Loucy (cell line): ENCODE data around the gene MYNN.

Experiments used
- H2AFZ ChIP-seq: fragments of 200-600 bp; sonication (generic); 2 replicates; pipeline ENCODE4 v1.6.0; 2016; ENCODE audit warnings: antibody characterized with exemption, mild to moderate bottlenecking, low read length, moderate library complexity
- H3F3A ChIP-seq: fragments of 200-600 bp; 2 replicates; pipeline ENCODE4 v1.6.0; 2016; ENCODE audit warnings: antibody characterized with exemption, low read depth, mild to moderate bottlenecking
- H3K27me3 ChIP-seq: fragments of 200-600 bp; sonication (generic); 2 replicates; pipeline ENCODE4 v1.6.1; 2014; ENCODE audit warnings: low read length, mild to moderate bottlenecking; ENCODE audit not compliant: insufficient read depth, poor library complexity, severe bottlenecking
- H3K36me3 ChIP-seq: fragments of 200-600 bp; sonication (generic); 2 replicates; pipeline ENCODE4 v1.6.1; 2016; ENCODE audit warnings: low read length; ENCODE audit not compliant: insufficient read depth
- H3K4me1 ChIP-seq: fragments of 200-600 bp; sonication (generic); 2 replicates; pipeline ENCODE4 v1.5.1; 2014; ENCODE audit warnings: low read length, mild to moderate bottlenecking; ENCODE audit not compliant: insufficient read depth, poor library complexity, severe bottlenecking
- H3K4me2 ChIP-seq: fragments of 200-600 bp; sonication (generic); 2 replicates; pipeline ENCODE4 v1.6.0; 2014; ENCODE audit warnings: antibody characterized with exemption, low read length, low read depth, mild to moderate bottlenecking; ENCODE audit not compliant: poor library complexity, severe bottlenecking
- H3K4me3 ChIP-seq: fragments of 200-600 bp; sonication (generic); 2 replicates; pipeline ENCODE4 v1.5.1; 2014; ENCODE audit warnings: low read length, mild to moderate bottlenecking, mixed read lengths; ENCODE audit not compliant: poor library complexity, severe bottlenecking
- H3K79me2 ChIP-seq: fragments of 200-600 bp; sonication (generic); 2 replicates; pipeline ENCODE4 v1.6.1; 2014; ENCODE audit warnings: low read length; ENCODE audit not compliant: insufficient read depth
- H3K9ac ChIP-seq: fragments of 200-600 bp; sonication (generic); 2 replicates; pipeline ENCODE4 v1.6.0; 2014; ENCODE audit warnings: mild to moderate bottlenecking, low read depth, low read length, moderate library complexity; ENCODE audit not compliant: poor library complexity, severe bottlenecking
- H3K9me2 ChIP-seq: fragments of 200-600 bp; sonication (generic); replicated peaks from 2 replicates; pipeline ENCODE4 v1.6.1; 2016; ENCODE audit warnings: low read depth, low read length, mixed read lengths
- H3K9me3 ChIP-seq: fragments of 200-600 bp; sonication (generic); 2 replicates; pipeline ENCODE4 v1.6.1; 2014; ENCODE audit warnings: mild to moderate bottlenecking, antibody characterized with exemption, low read length, low read depth; ENCODE audit not compliant: insufficient read depth
- H4K20me1 ChIP-seq: fragments of 200-600 bp; sonication (generic); 2 replicates; pipeline ENCODE4 v1.6.0; 2014; ENCODE audit warnings: antibody characterized with exemption, low read length, mild to moderate bottlenecking; ENCODE audit not compliant: insufficient read depth, poor library complexity, severe bottlenecking
- CTCF ChIP-seq: fragments of 200-600 bp; sonication (generic); conservative IDR thresholded peaks from 2 replicates; pipeline ENCODE4 v1.5.1; 2014; ENCODE audit warnings: mild to moderate bottlenecking, antibody characterized with exemption, low read length
- EZH2phosphoT487 ChIP-seq: fragments of 200-600 bp; IDR thresholded peaks from 2 replicates; pipeline ENCODE4 v1.6.1; 2018; ENCODE audit warnings: antibody characterized with exemption, mild to moderate bottlenecking, moderate library complexity, borderline replicate concordance

The MYNN gene

GRCh38 chr3:169827712-169828111 lies 54.5 kb downstream of the MYNN start:
- Histone ChIP-seq H3K79me2 (no peaks in the 10 kb centered on the region), H2AFZ (no peak overlapping the region), H3K4me3 (no peak overlapping the region), H3K4me2 (no peak overlapping the region), H3K27me3 (no peaks in the 10 kb centered on the region), H4K20me1 (no peaks in the 10 kb centered on the region), H3K4me1 (no peaks in the 10 kb centered on the region), H3K9me2 (no peaks in the 10 kb centered on the region), H3K36me3 (no peaks in the 10 kb centered on the region), H3K9me3 (no peaks in the 10 kb centered on the region), H3F3A (no peaks in the 10 kb centered on the region), H3K9ac (no peak overlapping the region)
- no peak for TF ChIP-seq EZH2phosphoT487
- TF ChIP-seq CTCF: no peak

GRCh38 chr3:169835533-169835932 lies 62.3 kb downstream of the MYNN start:
- H3K9me2 ChIP-seq: no peaks in the 10 kb centered on the region
- H3K4me2 ChIP-seq: no peak overlapping the region
- H3K27me3 ChIP-seq: no peaks in the 10 kb centered on the region
- H4K20me1 ChIP-seq: no peaks in the 10 kb centered on the region
- no peak overlapping the region for H3K9ac ChIP-seq
- H3K36me3 ChIP-seq: no peaks in the 10 kb centered on the region
- no peaks in the 10 kb centered on the region for H3F3A ChIP-seq
- no peak overlapping the region for H3K4me3 ChIP-seq
- no peaks in the 10 kb centered on the region for H3K79me2 ChIP-seq
- H2AFZ ChIP-seq: no peak overlapping the region
- TF ChIP-seq EZH2phosphoT487 (no peak), CTCF (no peak)
- no peaks in the 10 kb centered on the region for H3K4me1 ChIP-seq
- no peaks in the 10 kb centered on the region for H3K9me3 ChIP-seq

GRCh38 chr3:169836078-169836941 lies 63.1 kb downstream of the MYNN start:
- Histone ChIP-seq H3K9me2 (no peaks in the 10 kb centered on the region), H3K9me3 (no peaks in the 10 kb centered on the region), H3K27me3 (no peaks in the 10 kb centered on the region), H3K79me2 (no peaks in the 10 kb centered on the region), H4K20me1 (no peaks in the 10 kb centered on the region), H3K4me1 (no peaks in the 10 kb centered on the region), H3K9ac (no peak overlapping the region), H3K4me2 (no peak overlapping the region), H3K36me3 (no peaks in the 10 kb centered on the region), H2AFZ (no peak overlapping the region), H3K4me3 (no peak overlapping the region), H3F3A (no peaks in the 10 kb centered on the region)
- TF ChIP-seq EZH2phosphoT487 (no peak), CTCF (no peak)
